Vagina (tissue), 2 donors: ENCODE results near the gene FGF11.

Experiments used
- CTCF ChIP-seq, 3 experiments: fragments of 450-650 bp in 2 of 3; fragments of 200-600 bp in 1 of 3; sonication (generic) in 1 of 3; IDR thresholded peaks; one replicate each; pipeline ENCODE4 v1.5.1; 2017 to 2019; ENCODE audit warnings: antibody characterized with exemption in 3 of 3, mild to moderate bottlenecking in 2 of 3, moderate library complexity in 2 of 3
- POLR2A ChIP-seq, 2 donors: fragments of 450-650 bp; IDR thresholded peaks; one replicate each; pipeline ENCODE4 v1.6.1; 2017; ENCODE audit warnings: antibody characterized with exemption in 2 of 2, mild to moderate bottlenecking in 2 of 2, moderate library complexity in 2 of 2
- POLR2AphosphoS5 ChIP-seq, 2 donors: sonication (generic); formaldehyde crosslinking; IDR thresholded peaks; one replicate each; pipeline ENCODE4 v1.9.0; 2017; ENCODE audit warnings: antibody characterized with exemption in 2 of 2, mild to moderate bottlenecking in 2 of 2, low read depth in 1 of 2; ENCODE audit not compliant: insufficient read depth in 1 of 2

- TF ChIP-seq POLR2AphosphoS5 (IDR thresholded peaks at IDR 0.05; ENCODE audit: insufficient read depth in 1 of 2, low read depth in 1 of 2) (no peak), CTCF (IDR thresholded peaks at IDR 0.05) (no peak), POLR2A (IDR thresholded peaks at IDR 0.05) (no peak)
Measured at GRCh38 chr17:7403043-7403726, 36.1 kb upstream of the FGF11 start.
